H9 (cell line): Measurements from ENCODE around the gene MEIOSIN. TPM values are rescaled to one million over a fixed set of nuclear protein-coding genes. Genes with fewer than 3 reads are reported as not detected.

Experiments used
- DNase-seq: peaks from one replicate; pipeline ENCODE4 v3.0.0-alpha.2; 2017
- H2AFZ ChIP-seq: one replicate; pipeline ENCODE4 v1.6.1; 2013; ENCODE audit warnings: mild to moderate bottlenecking, low read length, control low read depth, moderate library complexity
- H2AK5ac ChIP-seq: 2 replicates; pipeline ENCODE4 v1.6.1; 2013; ENCODE audit warnings: low read length, control low read depth, mixed read lengths; ENCODE audit not compliant: insufficient read length
- H2BK120ac ChIP-seq: one replicate; pipeline ENCODE4 v1.6.1; 2013; ENCODE audit warnings: low read depth, mild to moderate bottlenecking, low read length, control low read depth, inconsistent platforms; ENCODE audit not compliant: poor library complexity, severe bottlenecking
- H2BK12ac ChIP-seq: 2 replicates; pipeline ENCODE4 v1.6.1; 2013; ENCODE audit warnings: low read length, control low read depth, mixed read lengths, low read depth; ENCODE audit not compliant: insufficient read length
- H2BK15ac ChIP-seq: 2 replicates; pipeline ENCODE4 v1.6.1; 2013; ENCODE audit warnings: low read depth, low read length, control low read depth
- H2BK20ac ChIP-seq: one replicate; pipeline ENCODE4 v1.6.1; 2013; ENCODE audit warnings: low read depth, mild to moderate bottlenecking, low read length, control low read depth, inconsistent platforms; ENCODE audit not compliant: poor library complexity, severe bottlenecking
- H2BK5ac ChIP-seq: 2 replicates; pipeline ENCODE4 v1.6.1; 2013; ENCODE audit warnings: low read length, control low read depth, mixed read lengths; ENCODE audit not compliant: insufficient read length
- H3K14ac ChIP-seq: 2 replicates; pipeline ENCODE4 v1.6.1; 2013; ENCODE audit warnings: low read length, control low read depth; ENCODE audit not compliant: insufficient read depth
- H3K18ac ChIP-seq: 2 replicates; pipeline ENCODE4 v1.6.1; 2013; ENCODE audit warnings: low read depth, mild to moderate bottlenecking, mixed read lengths, low read length, control low read depth; ENCODE audit not compliant: insufficient read length
- H3K23ac ChIP-seq: 2 replicates; pipeline ENCODE4 v1.6.1; 2013; ENCODE audit warnings: low read length, control low read depth, mixed read lengths, low read depth; ENCODE audit not compliant: insufficient read length
- H3K23me2 ChIP-seq: 2 replicates; pipeline ENCODE4 v1.6.1; 2013; ENCODE audit warnings: low read depth, mild to moderate bottlenecking, mixed read lengths, low read length, control low read depth; ENCODE audit not compliant: insufficient read length, poor library complexity, severe bottlenecking
- H3K27ac ChIP-seq: 2 replicates; pipeline ENCODE4 v1.5.1; 2013; ENCODE audit warnings: low read length, control low read depth, mixed read lengths, low read depth; ENCODE audit not compliant: insufficient read length
- H3K27me3 ChIP-seq: 2 replicates; pipeline ENCODE4 v1.6.1; 2013; ENCODE audit warnings: low read length, control low read depth, inconsistent platforms; ENCODE audit not compliant: insufficient read depth
- H3K4ac ChIP-seq: 2 replicates; pipeline ENCODE4 v1.6.1; 2013; ENCODE audit warnings: low read depth, mild to moderate bottlenecking, control low read depth, inconsistent platforms, low read length, moderate library complexity
- H3K4me1 ChIP-seq: 2 replicates; pipeline ENCODE4 v1.6.1; 2013; ENCODE audit warnings: low read length, control low read depth, inconsistent platforms; ENCODE audit not compliant: insufficient read depth
- H3K4me2 ChIP-seq: 2 replicates; pipeline ENCODE4 v1.6.1; 2013; ENCODE audit warnings: low read length, control low read depth, mixed read lengths; ENCODE audit not compliant: insufficient read length, insufficient read depth
- H3K56ac ChIP-seq: 2 replicates; pipeline ENCODE4 v1.6.1; 2013; ENCODE audit warnings: low read depth, mild to moderate bottlenecking, mixed read lengths, low read length, control low read depth; ENCODE audit not compliant: insufficient read length
- H3K79me1 ChIP-seq: 2 replicates; pipeline ENCODE4 v1.6.1; 2013; ENCODE audit warnings: low read depth, mild to moderate bottlenecking, moderate library complexity, low read length, control low read depth, inconsistent platforms; ENCODE audit not compliant: insufficient read depth, poor library complexity, severe bottlenecking
- H3K79me2 ChIP-seq: 2 replicates; pipeline ENCODE4 v1.6.1; 2013; ENCODE audit warnings: low read length, control low read depth, inconsistent platforms; ENCODE audit not compliant: insufficient read depth
- H3K9ac ChIP-seq: 2 replicates; pipeline ENCODE4 v1.6.1; 2013; ENCODE audit warnings: low read length, control low read depth, mixed read lengths; ENCODE audit not compliant: insufficient read length; ENCODE audit errors: extremely low read depth
- H3K9me3 ChIP-seq: one replicate; pipeline ENCODE4 v1.6.1; 2013; ENCODE audit warnings: low read depth, low read length, inconsistent platforms; ENCODE audit not compliant: control insufficient read depth
- H3T11ph ChIP-seq: one replicate; pipeline ENCODE4 v1.6.1; 2013; ENCODE audit warnings: mild to moderate bottlenecking, low read length, control low read depth, inconsistent platforms
- H4K20me1 ChIP-seq: one replicate; pipeline ENCODE4 v1.6.1; 2013; ENCODE audit not compliant: control insufficient read depth, insufficient read length, insufficient read depth
- H4K5ac ChIP-seq: 2 replicates; pipeline ENCODE4 v1.6.1; 2013; ENCODE audit warnings: low read depth, mild to moderate bottlenecking, mixed read lengths, low read length, control low read depth; ENCODE audit not compliant: insufficient read length
- H4K8ac ChIP-seq: replicated peaks from 2 replicates; pipeline ENCODE4 v1.6.1; 2013; ENCODE audit warnings: low read length, control low read depth, mixed read lengths, low read depth; ENCODE audit not compliant: insufficient read length
- H4K91ac ChIP-seq: 2 replicates; pipeline ENCODE4 v1.6.1; 2013; ENCODE audit warnings: low read depth, mild to moderate bottlenecking, moderate library complexity, mixed read lengths, low read length, control low read depth; ENCODE audit not compliant: insufficient read length
- H3K27ac Mint-ChIP-seq, 3 experiments: 2 replicates in 2 of 3; 3 replicates in 1 of 3; pipeline ENCODE4 v1.8.0; 2020 to 2021; ENCODE audit warnings: mixed read lengths in 3 of 3, mild to moderate bottlenecking in 1 of 3, moderate library complexity in 1 of 3
- H3K27me3 Mint-ChIP-seq: 2 replicates; pipeline ENCODE4 v1.8.0; 2021; ENCODE audit warnings: low read depth, mild to moderate bottlenecking, moderate library complexity, mixed read lengths
- H3K36me3 Mint-ChIP-seq, 3 experiments: 2 replicates in 2 of 3; 3 replicates in 1 of 3; pipeline ENCODE4 v1.8.0; 2020 to 2021; ENCODE audit warnings: low read depth in 3 of 3, mixed read lengths in 3 of 3; ENCODE audit not compliant: insufficient read depth in 1 of 3
- H3K4me1 Mint-ChIP-seq, 2 experiments: 2 replicates each; pipeline ENCODE4 v1.8.0; 2020; ENCODE audit warnings: mixed read lengths in 2 of 2
- H3K4me3 Mint-ChIP-seq, 2 experiments: 2 replicates in 1 of 2; 3 replicates in 1 of 2; pipeline ENCODE4 v1.8.0; 2020 to 2021; ENCODE audit warnings: mild to moderate bottlenecking in 2 of 2, mixed read lengths in 2 of 2, moderate library complexity in 1 of 2
- H3K9me3 Mint-ChIP-seq, 2 experiments: 2 replicates in 1 of 2; 3 replicates in 1 of 2; pipeline ENCODE4 v1.8.0; 2020; ENCODE audit warnings: mild to moderate bottlenecking in 2 of 2, mixed read lengths in 2 of 2, moderate library complexity in 1 of 2
- CTCF ChIP-seq: fragments of 200-600 bp; sonication (generic); conservative IDR thresholded peaks from 3 replicates; pipeline ENCODE4 v1.8.0; 2021; ENCODE audit warnings: antibody characterized with exemption, mild to moderate bottlenecking
- WGBS: extraction: QIAGEN DNeasy Blood & Tissue Kit; methylation state at CpG from one replicate; pipeline ENCODE4 v1.1.7; 2013; ENCODE audit warnings: missing lambda C conversion rate, low lambda C conversion rate, mixed read lengths; ENCODE audit not compliant: insufficient read length; ENCODE audit errors: extremely low coverage; 5-methylcytosine and 5-hydroxymethylcytosine counted together
- total RNA-seq: library from RNA; stranded (reverse); gene quantifications from 2 replicates; pipeline ENCODE4 v1.2.1, GENCODE V29; 2021

Gene MEIOSIN
- total RNA-seq, 1 experiment from 2014 or later = not detected

DNA sequence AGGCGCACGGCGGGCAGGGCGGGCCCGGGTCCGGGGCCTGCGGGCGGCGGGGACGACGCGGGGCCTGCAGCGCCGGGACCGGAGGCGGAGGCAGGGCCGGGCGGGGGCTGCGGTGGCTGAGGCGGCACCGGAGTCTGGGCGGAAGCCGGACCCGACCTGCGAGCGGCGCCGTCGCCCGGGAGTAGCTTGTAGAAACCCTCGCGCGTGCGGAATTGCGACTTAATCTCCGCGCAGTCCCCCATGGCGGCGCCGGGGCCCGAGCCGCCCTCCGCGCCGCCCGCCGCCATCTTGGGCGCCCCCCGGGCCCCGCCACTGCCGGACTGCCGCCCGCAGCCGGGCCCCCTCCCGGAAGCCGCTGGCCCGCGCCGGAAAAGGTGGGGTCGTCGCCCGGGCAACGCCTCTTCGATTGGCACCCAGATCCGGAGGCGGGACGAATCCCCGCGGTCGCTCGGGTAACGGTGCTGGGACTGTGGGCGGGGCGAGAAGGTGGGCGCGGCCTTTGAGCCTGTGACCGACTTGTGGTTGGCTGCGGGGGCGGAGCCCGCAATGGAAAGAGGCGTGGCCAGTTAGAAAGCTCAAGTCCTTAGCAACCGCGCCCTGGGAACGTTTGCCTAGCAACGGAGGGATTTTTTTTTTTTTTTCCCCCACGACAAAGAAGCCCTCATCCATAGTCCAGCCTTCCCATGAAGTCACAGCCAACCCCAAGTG is 59.4 kb downstream of the MEIOSIN start, which contains the start of gene DMWD:
DMWD (minus strand) TSS at position 376 of the 708 bp plus-strand sequence; CDS start at position 287, 89 bp downstream.
- peak; percentile 99 for DNase-seq
- Mint-ChIP-seq H3K9me3 (peaks cover 0 to 2% of the 10 kb centered on the region in 2 experiments; a peak in 1 of 5 replicates), H3K27me3 (peaks cover 20% of the 10 kb centered on the region), H3K4me3 (peak within 1 kb of the TSS; percentile 95 to 98), H3K4me1 (peaks cover 20 to 25% of the 10 kb centered on the region in 2 experiments), H3K27ac (peak within 1 kb of the TSS; percentile 19 to 95 (median 89); a peak in 6 of 7 replicates), H3K36me3 (peaks cover 15 to 32% (median 32%) of the 10 kb centered on the region in 3 experiments)
- Histone ChIP-seq H2BK20ac (no peak within 1 kb of the TSS), H2AK5ac (no peak within 1 kb of the TSS), H2BK12ac (no peak within 1 kb of the TSS), H4K20me1 (no peaks in the 10 kb centered on the region), H2BK5ac (no peak within 1 kb of the TSS), H4K8ac (no peak within 1 kb of the TSS), H3K9ac (peak within 1 kb of the TSS; percentile 91), H2BK120ac (no peak within 1 kb of the TSS), H2BK15ac (no peak within 1 kb of the TSS; the same call in 1 of the 2 replicates), H3K27me3 (no peaks in the 10 kb centered on the region), H3K14ac (peak within 1 kb of the TSS; percentile 98), H3K79me2 (0 out of 2 replicates have a peak, but pooled peaks cover 3% of the 10 kb centered on the region), H3K56ac (no peak within 1 kb of the TSS), H3K4ac (no peak within 1 kb of the TSS), H2AFZ (no peak within 1 kb of the TSS), H3K23me2 (peaks cover 7% of the 10 kb centered on the region), H3K9me3 (no peaks in the 10 kb centered on the region), H3K4me2 (peak within 1 kb of the TSS; percentile 96), H3K18ac (peak within 1 kb of the TSS; percentile 93), H4K91ac (no peak within 1 kb of the TSS), H4K5ac (no peak within 1 kb of the TSS), H3T11ph (no peak within 1 kb of the TSS), H3K79me1 (peaks cover 8% of the 10 kb centered on the region), H3K23ac (no peak within 1 kb of the TSS), H3K27ac (no peak within 1 kb of the TSS), H3K4me1 (0 out of 2 replicates have a peak, but pooled peaks cover 3% of the 10 kb centered on the region)
- no peak for TF ChIP-seq CTCF
- no CpG with 5 or more reads among the region's 86 CpGs for WGBS
